ENCODE measurements around the gene PTPN1.
A peak's percentile ranks its signal among the peaks of the same experiment; 100 is the strongest.

The PTPN1 gene

DNA sequence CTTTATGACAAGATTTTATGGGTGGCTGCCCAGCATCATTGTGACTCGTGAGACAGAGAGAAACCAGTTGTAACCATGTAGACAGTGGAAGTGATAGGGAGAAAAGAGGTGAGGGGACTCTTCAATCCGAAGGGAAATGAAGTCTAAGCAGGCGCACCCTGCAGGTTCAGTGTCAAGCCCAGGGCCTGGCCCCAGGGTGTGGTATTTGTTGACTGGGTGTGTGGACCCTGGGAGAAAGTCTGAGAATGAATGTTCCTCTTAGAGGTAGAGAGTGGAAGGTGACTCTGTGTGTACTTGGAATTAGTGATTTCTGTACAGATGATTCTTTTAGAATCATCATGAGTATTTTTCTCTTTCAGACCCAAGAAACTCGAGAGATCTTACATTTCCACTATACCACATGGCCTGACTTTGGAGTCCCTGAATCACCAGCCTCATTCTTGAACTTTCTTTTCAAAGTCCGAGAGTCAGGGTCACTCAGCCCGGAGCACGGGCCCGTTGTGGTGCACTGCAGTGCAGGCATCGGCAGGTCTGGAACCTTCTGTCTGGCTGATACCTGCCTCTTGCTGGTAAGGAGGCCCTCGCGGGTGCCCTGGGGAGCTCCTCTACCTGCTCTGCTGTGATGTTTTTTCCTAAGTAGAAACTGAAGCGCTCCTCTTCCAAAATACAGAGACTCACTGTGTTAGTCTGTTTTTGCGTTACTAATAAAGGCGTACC lies 68.0 kb downstream of the PTPN1 start:
- no peak for DNase-seq (ENCODE audit: low read depth)
- no peak overlapping the region for H3K4me3 ChIP-seq (ENCODE audit: low read length)
- TF ChIP-seq, protein P1, sequence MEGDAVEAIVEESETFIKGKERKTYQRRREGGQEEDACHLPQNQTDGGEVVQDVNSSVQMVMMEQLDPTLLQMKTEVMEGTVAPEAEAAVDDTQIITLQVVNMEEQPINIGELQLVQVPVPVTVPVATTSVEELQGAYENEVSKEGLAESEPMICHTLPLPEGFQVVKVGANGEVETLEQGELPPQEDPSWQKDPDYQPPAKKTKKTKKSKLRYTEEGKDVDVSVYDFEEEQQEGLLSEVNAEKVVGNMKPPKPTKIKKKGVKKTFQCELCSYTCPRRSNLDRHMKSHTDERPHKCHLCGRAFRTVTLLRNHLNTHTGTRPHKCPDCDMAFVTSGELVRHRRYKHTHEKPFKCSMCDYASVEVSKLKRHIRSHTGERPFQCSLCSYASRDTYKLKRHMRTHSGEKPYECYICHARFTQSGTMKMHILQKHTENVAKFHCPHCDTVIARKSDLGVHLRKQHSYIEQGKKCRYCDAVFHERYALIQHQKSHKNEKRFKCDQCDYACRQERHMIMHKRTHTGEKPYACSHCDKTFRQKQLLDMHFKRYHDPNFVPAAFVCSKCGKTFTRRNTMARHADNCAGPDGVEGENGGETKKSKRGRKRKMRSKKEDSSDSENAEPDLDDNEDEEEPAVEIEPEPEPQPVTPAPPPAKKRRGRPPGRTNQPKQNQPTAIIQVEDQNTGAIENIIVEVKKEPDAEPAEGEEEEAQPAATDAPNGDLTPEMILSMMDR (conservative IDR thresholded peaks at IDR 0.05; ENCODE audit: low read length): no peak

DNA sequence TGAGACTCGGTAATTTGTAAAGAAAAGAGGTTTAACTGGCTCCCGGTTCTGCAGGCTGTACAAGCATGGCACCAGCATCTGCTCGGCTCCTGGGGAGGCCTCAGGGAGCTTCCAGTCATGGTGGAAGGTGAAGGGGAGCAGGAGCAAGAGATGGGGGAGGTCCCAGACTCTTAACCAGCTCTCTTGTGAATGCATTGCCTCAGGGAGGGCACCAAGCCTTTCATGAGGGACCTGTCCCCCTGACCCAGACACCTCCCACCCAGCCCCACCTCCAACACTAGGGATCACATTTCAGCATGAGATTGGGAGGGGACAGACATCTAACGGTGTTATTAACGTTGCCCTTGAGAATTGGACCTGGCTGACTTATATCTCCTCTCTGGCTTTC lies 68.6 kb downstream of the PTPN1 start:
- H3K4me3 ChIP-seq (ENCODE audit: low read length): no peak overlapping the region
- TF ChIP-seq, protein P1 (conservative IDR thresholded peaks at IDR 0.05; ENCODE audit: low read length): no peak
- no peak for DNase-seq (ENCODE audit: low read depth)

DNA sequence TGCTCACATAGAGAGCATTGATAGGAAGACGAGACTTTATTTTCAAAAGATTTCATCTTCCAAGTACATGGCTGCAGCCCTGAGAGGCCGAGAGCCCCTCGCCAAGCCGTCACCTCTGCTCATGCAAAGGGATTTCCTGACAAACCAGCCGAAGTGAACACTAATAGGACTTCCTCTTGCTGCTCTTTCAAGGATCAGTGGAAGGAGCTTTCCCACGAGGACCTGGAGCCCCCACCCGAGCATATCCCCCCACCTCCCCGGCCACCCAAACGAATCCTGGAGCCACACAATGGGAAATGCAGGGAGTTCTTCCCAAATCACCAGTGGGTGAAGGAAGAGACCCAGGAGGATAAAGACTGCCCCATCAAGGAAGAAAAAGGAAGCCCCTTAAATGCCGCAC lies 69.3 kb downstream of the PTPN1 start:
- DNase-seq (ENCODE audit: low read depth): no peak
- no peak overlapping the region for H3K4me3 ChIP-seq (ENCODE audit: low read length)
- TF ChIP-seq, protein P1 (conservative IDR thresholded peaks at IDR 0.05; ENCODE audit: low read length): no peak

DNA sequence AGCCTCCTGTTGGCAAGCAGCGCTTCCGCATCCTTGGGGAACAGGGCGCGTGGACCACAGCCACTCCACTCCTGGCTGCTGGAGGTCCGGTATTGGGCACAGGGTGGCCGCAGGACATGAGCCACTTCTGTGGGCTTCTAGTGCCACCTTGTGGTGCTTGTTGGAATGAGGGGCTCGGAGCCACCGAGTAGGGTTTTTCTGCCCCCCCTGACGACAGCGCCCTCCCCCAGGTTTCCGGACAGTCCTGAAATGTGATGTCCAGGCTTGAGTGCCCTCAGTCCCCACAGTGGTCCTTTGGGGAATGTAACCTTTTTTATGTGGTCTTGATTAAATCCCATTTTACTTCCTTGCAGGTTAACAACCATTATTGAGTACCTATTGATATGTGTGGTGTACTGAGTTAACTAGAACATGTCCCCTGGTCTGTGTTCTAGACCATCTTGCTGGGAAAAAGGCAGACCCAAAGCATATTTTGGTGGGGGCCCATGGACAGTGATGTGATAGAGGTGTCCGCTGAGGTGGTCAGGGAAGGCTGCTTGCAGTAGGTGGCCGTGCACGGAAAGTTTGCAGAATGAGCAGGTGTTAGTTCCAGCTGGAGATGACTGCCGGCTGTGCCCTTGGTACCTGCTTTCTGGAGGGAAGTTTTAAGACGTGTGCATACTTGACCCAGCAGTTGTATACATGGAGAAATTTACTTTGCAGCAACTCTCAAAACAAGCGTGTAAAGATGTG lies 70.0 kb downstream of the PTPN1 start:
- no peak overlapping the region for H3K4me3 ChIP-seq (ENCODE audit: low read length)
- DNase-seq (ENCODE audit: low read depth): peak; percentile 52
- TF ChIP-seq, protein P1 (conservative IDR thresholded peaks at IDR 0.05; ENCODE audit: low read length): peak; percentile 75

DNA sequence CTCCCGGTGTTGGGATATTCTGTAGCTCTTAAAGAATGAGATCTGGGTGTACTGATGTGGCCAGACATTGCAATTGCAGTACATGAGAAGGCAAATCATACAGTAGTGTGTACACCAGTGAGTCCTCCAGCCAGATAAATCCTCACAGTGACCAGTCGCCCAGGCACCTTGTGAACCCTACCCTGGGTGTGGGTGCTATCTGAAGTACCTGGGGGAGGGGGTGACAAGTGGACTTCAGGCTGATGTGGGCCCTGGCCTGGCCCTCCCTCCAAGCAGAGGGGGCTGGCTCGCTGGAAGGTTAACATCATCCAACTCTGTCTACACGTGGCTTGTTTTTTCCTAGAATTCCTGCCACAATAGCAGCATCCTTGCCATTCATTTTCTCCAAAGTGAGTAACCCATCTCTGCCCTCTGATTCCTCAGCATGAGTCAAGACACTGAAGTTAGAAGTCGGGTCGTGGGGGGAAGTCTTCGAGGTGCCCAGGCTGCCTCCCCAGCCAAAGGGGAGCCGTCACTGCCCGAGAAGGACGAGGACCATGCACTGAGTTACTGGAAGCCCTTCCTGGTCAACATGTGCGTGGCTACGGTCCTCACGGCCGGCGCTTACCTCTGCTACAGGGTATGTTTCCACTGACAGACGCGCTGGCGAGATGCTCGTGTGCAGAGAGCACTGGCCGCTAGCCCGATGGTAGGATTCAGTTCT lies 70.8 kb downstream of the PTPN1 start:
- H3K4me3 ChIP-seq (ENCODE audit: low read length): no peak overlapping the region
- DNase-seq (ENCODE audit: low read depth): no peak
- TF ChIP-seq, protein P1 (conservative IDR thresholded peaks at IDR 0.05; ENCODE audit: low read length): no peak

DNA sequence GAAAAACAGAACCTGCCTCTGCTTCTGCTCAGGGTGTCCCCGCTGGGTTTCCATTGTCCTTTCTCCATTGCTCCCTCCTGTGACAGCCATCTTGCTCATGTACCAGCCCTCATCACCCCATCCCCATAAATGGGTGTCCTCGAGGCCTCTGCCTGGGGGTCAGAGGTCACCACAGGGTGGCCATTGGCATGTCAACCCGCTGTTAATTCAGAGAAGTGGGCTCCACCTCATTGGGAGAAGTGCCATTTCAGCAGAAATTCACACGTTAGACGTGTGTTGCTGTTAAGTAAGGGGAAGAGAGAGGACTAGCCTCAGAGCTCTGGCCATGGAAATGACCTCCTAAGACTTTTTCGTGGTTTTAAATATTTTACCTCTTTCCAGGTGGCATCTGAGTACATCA lies 71.9 kb downstream of the PTPN1 start:
- H3K4me3 ChIP-seq (ENCODE audit: low read length): no peak overlapping the region
- DNase-seq (ENCODE audit: low read depth): no peak
- TF ChIP-seq, protein P1 (conservative IDR thresholded peaks at IDR 0.05; ENCODE audit: low read length): no peak
